Activated T-helper 1 cell treated with anti-CD3 and anti-CD28 coated beads, Interleukin-12 subunit alpha, Interleukin-12 subunit beta, Interleukin-2, Interleukin-4 antibody, amounts not matched to agents 30 ng/mL and 10 ng/mL and 1 ng/mL, durations not matched to agents 14 hours and 24 hours and 36 hours (primary cell): ENCODE results near the gene POM121. TPM values are rescaled to one million over a fixed set of nuclear protein-coding genes. Genes with fewer than 3 reads are reported as not detected.
"Not testable (repeated sequence)": the region's sequence is repeated elsewhere in the genome, so short reads cannot be mapped to it uniquely, and the experiment has no call there.

Experiments
- DNase-seq: peaks from one replicate; pipeline ENCODE4 v3.0.0; 2021; ENCODE audit warnings: low spot score
- H3K27ac Mint-ChIP-seq: one replicate; pipeline ENCODE4 v1.8.0; 2021; ENCODE audit warnings: mild to moderate bottlenecking, mixed read lengths
- H3K27me3 Mint-ChIP-seq: one replicate; pipeline ENCODE4 v1.8.0; 2022; ENCODE audit warnings: mild to moderate bottlenecking, moderate library complexity, mixed read lengths; ENCODE audit not compliant: insufficient read depth
- H3K36me3 Mint-ChIP-seq: one replicate; pipeline ENCODE4 v1.8.0; 2021; ENCODE audit warnings: low read depth, mixed read lengths
- H3K4me1 Mint-ChIP-seq: one replicate; pipeline ENCODE4 v1.8.0; 2021; ENCODE audit warnings: low read depth, mixed read lengths
- H3K4me3 Mint-ChIP-seq: one replicate; pipeline ENCODE4 v1.8.0; 2021; ENCODE audit warnings: mild to moderate bottlenecking, moderate library complexity, mixed read lengths
- H3K9me3 Mint-ChIP-seq: one replicate; pipeline ENCODE4 v1.8.0; 2021; ENCODE audit warnings: mixed read lengths
- intact Hi-C: fragments of 100-400 bp; cut with micrococcal nuclease; formaldehyde crosslinking; loops from one replicate; pipeline ENCODE4 v1.15.1; 2024
- total RNA-seq: library from RNA; stranded (reverse); gene quantifications from 2 replicates; pipeline ENCODE4 v1.2.3, GENCODE V29; 2022

POM121 gene
- total RNA-seq, 1 donor from 2014 or later, result 67.5 TPM

DNA sequence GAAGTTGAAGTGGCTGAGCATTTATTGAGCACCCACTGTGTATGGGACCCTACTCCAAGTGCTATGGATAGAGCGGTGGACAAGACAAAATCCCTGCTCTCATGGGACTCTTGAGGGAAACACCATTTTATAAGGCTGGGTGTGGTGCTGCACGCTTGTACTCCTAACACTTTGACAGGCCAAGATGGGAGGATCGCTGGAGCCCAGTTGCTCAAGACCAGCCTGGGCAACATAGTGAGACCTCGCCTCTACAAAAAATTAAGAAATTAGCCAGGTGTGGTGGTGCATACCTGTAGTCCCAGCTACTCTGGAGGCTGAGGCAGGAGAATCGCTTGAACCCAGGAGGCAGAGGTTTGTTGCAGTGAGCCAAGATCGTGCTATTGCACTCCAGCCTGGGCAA is 2.9 kb downstream of the POM121 start:
- intact Hi-C loops, H3K27me3 Mint-ChIP-seq, H3K4me3 Mint-ChIP-seq: not testable (repeated sequence)

DNA sequence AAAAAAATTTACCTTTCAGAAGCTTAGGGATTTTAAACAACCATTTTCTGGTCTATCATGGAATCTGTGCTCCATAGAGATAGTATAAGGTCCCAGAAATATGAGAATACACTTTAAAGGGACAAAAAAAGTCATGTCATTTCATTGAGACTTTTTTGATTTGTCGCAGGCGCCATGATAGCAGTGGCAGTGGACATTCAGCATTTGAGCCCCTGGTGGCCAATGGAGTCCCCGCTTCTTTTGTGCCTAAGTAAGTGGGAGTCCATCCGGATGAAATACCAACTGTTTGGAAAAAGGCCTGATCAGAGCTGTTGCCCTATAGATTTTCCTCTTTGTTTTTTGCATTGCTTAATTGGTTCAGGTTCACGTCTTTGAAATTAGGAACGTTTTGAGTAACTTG is 3.3 kb downstream of the POM121 start:
- H3K27me3 Mint-ChIP-seq, intact Hi-C loops, DNase-seq, H3K9me3 Mint-ChIP-seq, H3K4me3 Mint-ChIP-seq, H3K27ac Mint-ChIP-seq: not testable (repeated sequence)
- H3K4me1 Mint-ChIP-seq, result peaks cover 27% of the 10 kb centered on the region
- peaks cover 40% of the 10 kb centered on the region for H3K36me3 Mint-ChIP-seq

More for the DNA sequence above, 2.9 kb downstream of the POM121 start:
- H3K9me3 Mint-ChIP-seq, DNase-seq, H3K27ac Mint-ChIP-seq: not testable (repeated sequence)
- Mint-ChIP-seq H3K4me1 (peaks cover 27% of the 10 kb centered on the region), H3K36me3 (peaks cover 40% of the 10 kb centered on the region)

DNA sequence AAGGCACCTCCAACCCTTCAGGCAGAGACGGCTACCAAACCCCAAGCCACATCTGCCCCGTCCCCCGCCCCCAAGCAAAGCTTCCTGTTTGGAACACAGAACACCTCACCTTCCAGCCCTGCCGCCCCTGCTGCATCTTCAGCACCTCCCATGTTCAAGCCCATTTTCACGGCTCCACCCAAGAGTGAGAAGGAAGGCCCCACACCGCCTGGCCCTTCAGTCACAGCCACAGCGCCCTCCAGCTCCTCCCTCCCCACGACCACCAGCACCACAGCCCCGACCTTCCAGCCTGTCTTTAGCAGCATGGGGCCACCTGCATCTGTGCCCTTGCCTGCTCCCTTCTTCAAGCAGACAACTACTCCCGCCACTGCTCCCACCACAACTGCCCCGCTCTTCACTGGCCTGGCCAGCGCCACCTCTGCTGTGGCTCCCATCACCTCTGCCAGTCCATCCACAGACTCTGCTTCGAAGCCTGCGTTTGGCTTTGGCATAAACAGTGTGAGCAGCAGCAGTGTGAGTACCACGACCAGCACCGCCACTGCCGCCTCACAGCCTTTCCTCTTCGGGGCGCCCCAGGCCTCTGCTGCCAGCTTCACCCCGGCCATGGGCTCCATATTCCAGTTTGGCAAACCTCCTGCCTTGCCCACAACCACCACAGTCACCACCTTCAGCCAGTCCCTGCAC is 17.3 kb downstream of the POM121 start:
- H3K27me3 Mint-ChIP-seq, H3K27ac Mint-ChIP-seq, intact Hi-C loops, H3K9me3 Mint-ChIP-seq, H3K4me3 Mint-ChIP-seq, DNase-seq: not testable (repeated sequence)
- H3K36me3 Mint-ChIP-seq, result peaks cover 14% of the 10 kb centered on the region
- peaks cover 11% of the 10 kb centered on the region for H3K4me1 Mint-ChIP-seq

DNA sequence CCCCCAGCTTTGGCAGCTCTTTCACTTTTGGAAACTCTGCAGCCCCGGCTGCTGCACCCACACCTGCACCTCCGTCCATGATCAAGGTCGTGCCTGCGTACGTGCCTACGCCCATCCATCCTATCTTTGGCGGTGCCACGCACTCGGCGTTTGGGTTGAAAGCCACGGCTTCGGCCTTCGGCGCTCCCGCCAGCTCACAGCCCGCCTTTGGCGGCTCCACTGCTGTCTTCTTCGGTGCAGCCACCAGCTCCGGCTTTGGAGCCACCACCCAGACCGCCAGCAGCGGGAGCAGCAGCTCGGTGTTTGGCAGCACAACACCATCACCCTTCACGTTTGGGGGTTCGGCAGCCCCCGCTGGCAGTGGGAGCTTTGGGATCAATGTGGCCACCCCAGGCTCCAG is 18.1 kb downstream of the POM121 start:
- intact Hi-C loops, H3K27ac Mint-ChIP-seq, H3K27me3 Mint-ChIP-seq, H3K4me1 Mint-ChIP-seq, DNase-seq, H3K9me3 Mint-ChIP-seq, H3K4me3 Mint-ChIP-seq: not testable (repeated sequence)
- H3K36me3 Mint-ChIP-seq, result peaks cover 15% of the 10 kb centered on the region

DNA sequence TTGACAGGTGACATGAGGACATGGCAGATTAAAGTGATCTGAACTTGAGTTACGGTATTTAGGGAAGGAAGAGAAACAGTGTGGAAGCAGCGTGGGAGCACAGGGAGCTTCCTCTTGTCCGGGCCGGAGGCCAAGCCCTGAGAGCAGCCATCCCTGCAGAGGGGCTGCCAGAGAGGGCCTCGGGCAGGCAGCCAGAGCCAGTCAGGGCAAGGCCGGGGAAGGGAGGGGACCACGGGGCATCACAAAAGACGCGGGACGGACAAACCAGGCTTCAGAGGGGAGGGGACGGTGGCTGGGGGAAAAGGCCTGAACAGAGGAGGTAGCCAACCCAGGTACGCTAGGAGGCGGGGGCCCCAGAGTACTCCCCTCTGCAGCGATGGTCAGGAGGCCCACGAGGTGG is 20.0 kb downstream of the POM121 start:
- DNase-seq, H3K27me3 Mint-ChIP-seq, H3K4me1 Mint-ChIP-seq, H3K9me3 Mint-ChIP-seq, H3K4me3 Mint-ChIP-seq, intact Hi-C loops, H3K27ac Mint-ChIP-seq, H3K36me3 Mint-ChIP-seq: not testable (repeated sequence)

DNA sequence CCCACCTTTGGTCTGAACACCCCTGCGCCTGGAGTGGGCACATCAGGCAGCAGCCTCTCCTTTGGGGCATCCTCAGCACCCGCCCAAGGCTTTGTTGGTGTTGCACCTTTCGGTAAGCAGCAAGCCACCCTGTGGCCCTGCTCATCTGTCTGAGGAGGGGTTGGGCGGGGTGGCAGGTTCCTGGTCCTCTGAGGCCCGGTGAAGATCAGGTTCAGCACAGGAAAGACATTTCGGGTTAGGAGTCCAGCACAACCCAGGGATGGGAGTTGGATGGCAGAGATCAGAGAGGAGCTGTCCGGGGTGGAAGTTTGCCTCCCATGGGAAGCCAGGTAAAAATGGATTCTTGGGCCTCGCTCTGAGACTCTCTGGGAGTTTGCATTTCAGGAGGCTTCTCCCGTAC is 20.7 kb downstream of the POM121 start:
- H3K27me3 Mint-ChIP-seq, H3K27ac Mint-ChIP-seq, H3K4me3 Mint-ChIP-seq, H3K4me1 Mint-ChIP-seq, H3K36me3 Mint-ChIP-seq, DNase-seq, intact Hi-C loops, H3K9me3 Mint-ChIP-seq: not testable (repeated sequence)

DNA sequence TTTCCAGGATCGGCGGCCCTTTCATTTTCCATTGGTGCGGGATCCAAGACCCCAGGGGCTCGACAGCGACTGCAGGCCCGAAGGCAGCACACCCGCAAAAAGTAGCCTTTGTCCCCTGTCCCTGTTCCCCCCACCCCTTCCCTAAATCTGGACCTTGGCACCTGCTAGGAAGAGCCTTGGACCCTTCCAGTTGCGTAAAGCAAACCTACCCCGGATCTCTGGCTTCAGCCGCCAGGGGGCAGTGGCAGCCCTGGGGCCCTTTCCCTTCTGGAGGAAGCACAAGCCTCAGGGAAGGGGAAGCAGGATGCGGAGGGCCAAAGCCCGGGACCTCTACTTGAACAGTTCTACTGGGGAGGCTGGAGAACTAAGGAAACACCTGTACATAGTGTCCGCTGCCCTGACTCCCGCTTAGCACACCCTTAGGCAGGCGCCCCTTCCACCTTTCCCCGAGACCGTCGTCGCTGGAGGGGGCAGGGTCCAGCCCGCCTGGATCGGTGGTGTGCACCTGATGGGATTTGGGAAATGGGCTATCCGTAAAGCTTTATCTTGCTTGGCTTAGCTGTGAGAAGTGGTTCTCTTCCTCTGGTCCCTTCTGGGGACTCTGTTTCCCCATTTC is 21.3 kb downstream of the POM121 start:
- not testable (repeated sequence) for H3K27ac Mint-ChIP-seq

DNA sequence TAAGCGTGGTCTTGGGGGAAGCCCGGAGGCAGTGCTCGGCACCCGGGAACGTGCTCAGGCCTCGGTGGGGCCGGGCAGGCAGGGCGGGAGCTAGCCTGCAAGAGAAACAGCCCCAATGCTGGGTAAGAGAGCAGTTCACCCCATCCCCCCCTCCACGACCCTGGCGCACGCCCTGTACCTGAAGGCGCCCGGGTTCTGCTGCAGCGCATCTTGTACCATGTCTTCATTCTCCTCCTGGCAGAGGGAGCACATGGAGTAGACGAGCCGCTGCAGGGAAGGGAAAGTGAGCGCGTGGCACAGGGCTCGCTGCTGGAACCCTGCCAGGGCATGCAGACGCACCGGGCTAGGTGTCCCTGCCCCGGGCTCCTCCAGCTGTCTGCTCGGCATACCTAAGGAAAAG is 23.8 kb downstream of the POM121 start:
- DNase-seq, H3K27me3 Mint-ChIP-seq, H3K4me3 Mint-ChIP-seq, H3K27ac Mint-ChIP-seq, intact Hi-C loops, H3K9me3 Mint-ChIP-seq, H3K4me1 Mint-ChIP-seq, H3K36me3 Mint-ChIP-seq: not testable (repeated sequence)

More for the DNA sequence above, 21.3 kb downstream of the POM121 start:
- DNase-seq, H3K27me3 Mint-ChIP-seq, intact Hi-C loops, H3K9me3 Mint-ChIP-seq, H3K36me3 Mint-ChIP-seq, H3K4me1 Mint-ChIP-seq, H3K4me3 Mint-ChIP-seq: not testable (repeated sequence)

DNA sequence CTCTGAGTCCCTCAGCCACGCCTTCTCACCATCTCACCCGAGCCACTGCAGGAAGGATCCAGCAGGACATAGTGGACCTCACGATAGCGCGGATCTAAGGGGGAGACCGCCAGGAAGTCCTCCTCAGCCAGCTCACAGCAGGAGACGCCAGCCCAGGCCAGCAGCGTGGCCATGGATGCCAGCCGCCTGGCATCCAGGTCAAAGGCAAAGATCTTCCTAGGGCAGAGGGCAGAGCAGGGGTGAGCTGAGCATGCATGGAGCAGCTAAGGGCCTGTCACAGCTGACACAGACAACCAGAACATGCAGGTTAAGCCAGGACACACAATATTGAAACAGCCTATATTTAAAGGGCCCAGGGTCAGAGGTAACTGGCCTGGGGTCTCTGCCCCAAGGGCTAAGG is 24.4 kb downstream of the POM121 start:
- H3K27me3 Mint-ChIP-seq, H3K36me3 Mint-ChIP-seq, H3K27ac Mint-ChIP-seq, H3K9me3 Mint-ChIP-seq, H3K4me1 Mint-ChIP-seq, DNase-seq, intact Hi-C loops, H3K4me3 Mint-ChIP-seq: not testable (repeated sequence)

DNA sequence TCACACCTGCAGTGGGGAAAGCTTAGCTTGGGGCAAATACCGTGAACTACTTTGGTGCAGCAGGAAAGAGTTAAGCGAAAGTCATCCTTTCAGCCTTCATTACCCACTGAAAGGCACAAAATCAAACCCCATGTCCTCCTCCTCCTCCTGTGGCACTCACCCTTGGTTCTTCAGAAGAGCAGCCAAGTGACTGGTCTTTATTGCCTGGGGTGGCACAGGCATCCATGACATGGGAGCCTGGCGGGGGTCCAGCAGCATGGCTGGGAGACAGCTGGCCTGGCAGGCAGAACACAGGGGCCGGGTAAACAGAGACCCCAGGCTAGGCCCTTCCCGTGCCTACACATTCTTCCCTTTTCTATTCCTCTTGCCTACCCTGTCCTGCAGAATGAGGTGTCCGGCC is 24.8 kb downstream of the POM121 start:
- H3K27ac Mint-ChIP-seq, DNase-seq, intact Hi-C loops, H3K4me1 Mint-ChIP-seq, H3K27me3 Mint-ChIP-seq, H3K4me3 Mint-ChIP-seq, H3K9me3 Mint-ChIP-seq, H3K36me3 Mint-ChIP-seq: not testable (repeated sequence)

DNA sequence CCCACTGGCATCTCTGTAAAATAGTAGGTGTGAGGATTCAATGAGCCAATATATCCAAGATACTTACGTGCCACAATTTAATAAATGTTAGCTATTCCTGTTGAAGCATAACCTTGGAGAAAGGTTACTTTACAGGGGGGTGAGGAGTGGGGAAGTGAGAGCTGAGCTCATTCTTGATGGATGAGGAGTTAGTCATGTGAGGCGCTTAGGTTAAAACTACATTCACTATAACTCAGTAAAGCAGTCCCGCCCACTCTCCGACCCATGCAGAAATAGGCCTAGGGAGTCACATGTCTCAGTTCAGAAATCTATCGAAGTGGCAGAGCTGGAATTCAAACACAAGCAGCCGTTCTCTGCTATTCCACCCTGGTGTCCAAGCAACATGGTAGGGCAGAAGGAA is 25.5 kb downstream of the POM121 start:
- H3K9me3 Mint-ChIP-seq, intact Hi-C loops, H3K27ac Mint-ChIP-seq, H3K36me3 Mint-ChIP-seq, DNase-seq, H3K4me1 Mint-ChIP-seq, H3K4me3 Mint-ChIP-seq, H3K27me3 Mint-ChIP-seq: not testable (repeated sequence)

DNA sequence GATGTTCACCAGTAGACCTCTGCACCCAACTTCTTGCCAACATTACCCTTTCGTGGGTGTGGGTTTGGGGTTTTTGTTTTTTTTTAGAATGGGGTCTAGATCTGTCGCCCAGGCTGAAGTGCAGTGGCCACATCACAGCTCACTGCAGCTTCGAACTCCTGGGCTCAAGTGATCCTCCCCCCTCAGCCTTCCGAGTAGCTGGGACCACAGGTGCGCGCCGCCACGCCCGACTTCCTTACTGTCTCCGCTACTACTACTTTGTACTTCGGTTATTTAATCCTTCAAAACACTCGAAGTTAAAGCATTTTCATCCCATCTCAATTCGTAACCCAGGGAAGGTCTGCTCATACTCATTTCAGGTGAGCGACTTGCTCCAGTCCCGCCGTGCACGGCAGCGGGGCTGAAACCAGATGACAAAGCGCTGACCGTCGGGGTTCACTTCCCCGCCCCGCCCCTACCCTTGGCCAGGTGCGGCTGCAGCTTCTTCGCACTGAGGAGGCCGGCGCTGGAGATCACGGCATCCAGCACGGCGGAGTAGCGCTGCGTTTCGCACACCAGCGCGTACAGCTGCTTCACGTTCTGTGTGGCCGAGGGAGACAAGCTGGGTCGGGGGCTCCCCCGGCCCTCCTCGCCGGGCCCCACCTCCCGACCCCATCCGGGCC is 29.1 kb downstream of the POM121 start:
- DNase-seq, H3K27ac Mint-ChIP-seq, H3K27me3 Mint-ChIP-seq, intact Hi-C loops, H3K4me3 Mint-ChIP-seq, H3K9me3 Mint-ChIP-seq, H3K4me1 Mint-ChIP-seq, H3K36me3 Mint-ChIP-seq: not testable (repeated sequence)

DNA sequence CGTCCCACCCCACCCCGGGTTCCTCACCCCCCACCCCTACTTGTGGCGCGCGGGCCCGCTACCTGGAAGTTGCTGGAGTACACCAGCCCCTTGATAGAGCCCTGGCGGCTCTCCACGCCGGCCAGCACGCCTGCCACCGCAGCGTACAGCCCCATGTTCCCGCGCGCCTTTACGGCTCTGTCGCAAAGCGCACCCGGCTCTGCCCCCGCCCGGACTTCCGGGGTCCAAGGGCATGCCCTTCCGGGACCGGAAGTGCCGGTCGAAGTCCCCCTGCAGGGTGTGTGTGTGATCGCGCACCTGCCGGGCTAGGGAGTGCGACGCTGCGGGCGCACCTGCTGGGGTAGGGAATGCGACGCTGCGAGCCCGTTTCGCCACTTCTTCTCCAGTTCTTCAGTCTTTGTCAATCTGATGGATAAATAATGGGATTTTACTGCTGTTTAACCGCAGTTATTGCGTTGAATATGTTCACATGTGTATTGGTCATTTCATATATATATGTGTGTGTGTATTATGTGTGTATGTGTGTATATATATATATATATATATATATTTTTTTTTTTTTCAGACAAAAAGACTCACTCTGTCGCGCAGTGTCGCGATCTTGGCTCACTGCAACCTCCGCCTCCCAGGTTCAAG is 29.8 kb downstream of the POM121 start:
- H3K9me3 Mint-ChIP-seq, H3K27me3 Mint-ChIP-seq, intact Hi-C loops, H3K36me3 Mint-ChIP-seq, H3K4me1 Mint-ChIP-seq, DNase-seq: not testable (repeated sequence)
- Mint-ChIP-seq H3K27ac (peak overlapping the region; percentile 63), H3K4me3 (peak overlapping the region; percentile 84)
